Common myeloid progenitor, CD34-positive (primary cell): Measurements from ENCODE around the gene ZNF776.
A peak's percentile ranks its signal among the peaks of the same experiment; 100 is the strongest.
"Not testable (repeated sequence)": the region's sequence is repeated elsewhere in the genome, so short reads cannot be mapped to it uniquely, and the experiment has no call there.

Experiments used
- CTCF ChIA-PET: fragments of 350-600 bp; sonication (Branson Sonifier 250); formaldehyde crosslinking; loops from one replicate; lab custom pipeline; 2021; ENCODE audit warnings: antibody characterized with exemption; lab: Charles Lee
- POLR2A ChIA-PET: fragments of 350-600 bp; sonication (Branson Sonifier 250); formaldehyde crosslinking; loops from one replicate; lab custom pipeline; 2021; ENCODE audit warnings: antibody characterized with exemption; lab: Charles Lee
- DNase-seq, 3 donors: peaks; one replicate each; pipeline versions ENCODE4 v3.0.0 to v3.0.0-alpha.2; 2013
- H3K27ac ChIP-seq, 2 experiments: 1 replicate in 1 of 2; 2 replicates in 1 of 2; pipeline ENCODE4 v1.7.0; 2013; ENCODE audit warnings: inconsistent platforms in 2 of 2, low read length in 2 of 2, mild to moderate bottlenecking in 2 of 2, low read depth in 1 of 2, moderate library complexity in 1 of 2; ENCODE audit not compliant: severe bottlenecking in 2 of 2, insufficient read depth in 1 of 2, poor library complexity in 1 of 2
- H3K27me3 ChIP-seq, 5 experiments: replicated peaks in 2 of 5; 1 replicate in 3 of 5; 2 replicates in 2 of 5; pipeline versions ENCODE4 v1.6.1 to v1.7.0; 2013; ENCODE audit warnings: low read length in 4 of 5, mild to moderate bottlenecking in 2 of 5, moderate library complexity in 2 of 5, inconsistent platforms in 1 of 5; ENCODE audit not compliant: insufficient read depth in 5 of 5, control insufficient read depth in 4 of 5
- H3K36me3 ChIP-seq, 4 experiments: 1 replicate in 2 of 4; 2 replicates in 2 of 4; pipeline versions ENCODE4 v1.6.1 to v1.7.0; 2013; ENCODE audit warnings: low read length in 3 of 4, control low read depth in 1 of 4, mild to moderate bottlenecking in 1 of 4; ENCODE audit not compliant: control insufficient read depth in 4 of 4, insufficient read depth in 4 of 4
- H3K4me1 ChIP-seq, 4 experiments: 1 replicate in 3 of 4; 2 replicates in 1 of 4; pipeline versions ENCODE4 v1.6.1 to v1.7.1; 2013; ENCODE audit warnings: low read length in 3 of 4, mild to moderate bottlenecking in 3 of 4, control low read depth in 1 of 4, inconsistent platforms in 1 of 4, moderate library complexity in 1 of 4; ENCODE audit not compliant: control insufficient read depth in 4 of 4, insufficient read depth in 4 of 4; ENCODE audit errors: control extremely low read depth in 1 of 4
- H3K4me3 ChIP-seq, 7 experiments: 1 replicate in 4 of 7; 2 replicates in 3 of 7; pipeline versions ENCODE4 v1.5.1 to v1.7.0; 2013; ENCODE audit warnings: mild to moderate bottlenecking in 7 of 7, low read length in 6 of 7, moderate library complexity in 6 of 7, inconsistent platforms in 2 of 7, low read depth in 2 of 7, control low read depth in 1 of 7; ENCODE audit not compliant: insufficient read depth in 4 of 7, control insufficient read depth in 1 of 7; ENCODE audit errors: extremely low read depth in 1 of 7
- H3K9me3 ChIP-seq, 5 experiments: 1 replicate in 4 of 5; 2 replicates in 1 of 5; pipeline versions ENCODE4 v1.6.1 to v1.7.1; 2013; ENCODE audit warnings: low read length in 4 of 5, mild to moderate bottlenecking in 2 of 5, inconsistent platforms in 1 of 5, low read depth in 1 of 5, moderate library complexity in 1 of 5; ENCODE audit not compliant: control insufficient read depth in 4 of 5, insufficient read depth in 2 of 5; ENCODE audit errors: control extremely low read depth in 1 of 5
- WGBS: methylation state at CpG from one replicate; pipeline ENCODE4 v1.1.5; 2013; ENCODE audit not compliant: insufficient coverage; 5-methylcytosine and 5-hydroxymethylcytosine counted together

The ZNF776 gene

DNA sequence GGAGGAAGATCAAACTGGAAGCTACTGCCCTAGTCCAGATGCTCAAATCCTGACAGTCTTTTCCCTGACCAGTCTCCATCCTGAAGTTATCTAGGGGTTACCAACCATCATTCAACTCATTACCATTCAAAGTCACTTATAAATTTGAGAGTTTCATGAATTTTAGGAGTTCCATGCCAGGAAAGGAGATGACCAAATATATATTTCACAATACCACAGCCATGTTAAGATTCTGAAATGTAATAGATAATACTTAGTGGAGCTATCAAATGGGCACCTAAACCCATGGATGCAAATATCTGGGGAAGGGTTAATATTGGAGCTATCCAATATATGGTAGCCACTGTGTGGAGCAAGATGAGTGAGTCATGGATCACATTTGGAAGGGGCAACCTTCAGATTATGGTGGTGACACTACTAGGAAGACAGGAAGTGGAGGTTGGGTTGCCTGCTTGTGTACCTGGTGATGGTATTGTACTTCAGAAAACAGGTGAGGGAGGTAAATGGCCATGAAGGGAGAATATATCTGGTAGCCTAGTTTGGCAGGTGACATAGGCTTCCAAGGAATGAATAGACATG lies 41.6 kb downstream of the ZNF776 start:
- Histone ChIP-seq H3K4me1 (no peaks in the 10 kb centered on the region), H3K36me3 (peaks cover 11 to 62% (median 49%) of the 10 kb centered on the region in 4 experiments), H3K4me3 (peak overlapping the region in 1 of 7 experiments; percentile 2), H3K27ac (no peak overlapping the region), H3K27me3 (no peaks in the 10 kb centered on the region), H3K9me3 (peaks cover 6 to 60% (median 40%) of the 10 kb centered on the region in 5 experiments)
- CTCF ChIA-PET = interaction anchor here (1.6 kb wide), 1 partner anchor 12 kb away, joined by 3 read pairs; no protein-coding TSS in a partner anchor
- DNase-seq = no peak
- POLR2A ChIA-PET = interaction anchor here (0.6 kb wide), 2 partner anchors 106 to 395 kb away, joined by 3 read pairs; no protein-coding TSS in a partner anchor

DNA sequence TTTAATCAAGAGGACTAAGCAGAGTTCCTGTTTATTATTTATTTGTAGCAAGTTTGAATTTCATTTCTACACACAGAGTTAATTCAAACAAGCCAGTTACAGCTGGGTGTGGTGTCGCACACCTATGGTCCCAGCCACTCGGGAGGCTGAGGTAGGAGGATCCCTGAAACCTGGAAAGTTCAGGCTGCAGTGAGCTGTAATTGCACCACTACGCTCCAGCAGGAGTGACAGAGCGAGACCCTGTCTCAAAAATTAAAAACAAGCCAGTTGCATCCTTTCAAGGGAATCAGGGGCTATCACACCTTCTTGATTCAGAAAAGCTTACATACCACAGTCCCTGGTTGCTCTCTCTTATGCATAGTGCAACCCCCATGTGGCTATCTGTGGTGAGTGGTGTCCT lies 42.7 kb downstream of the ZNF776 start:
- ChIA-PET CTCF (interaction anchor here (1.6 kb wide), 1 partner anchor 11 kb away, joined by 3 read pairs; no protein-coding TSS in a partner anchor), POLR2A (no interaction called here)
- WGBS = 100% methylated on average over 4 of the region's 4 CpGs
- H3K9me3 ChIP-seq = peaks cover 6 to 60% (median 40%) of the 10 kb centered on the region in 5 experiments
- H3K27ac ChIP-seq = no peak overlapping the region
- H3K4me1 ChIP-seq = no peaks in the 10 kb centered on the region
- peaks cover 13 to 63% (median 50%) of the 10 kb centered on the region in 4 experiments for H3K36me3 ChIP-seq
- no peak overlapping the region for H3K4me3 ChIP-seq
- no peak for DNase-seq
- no peaks in the 10 kb centered on the region for H3K27me3 ChIP-seq

DNA sequence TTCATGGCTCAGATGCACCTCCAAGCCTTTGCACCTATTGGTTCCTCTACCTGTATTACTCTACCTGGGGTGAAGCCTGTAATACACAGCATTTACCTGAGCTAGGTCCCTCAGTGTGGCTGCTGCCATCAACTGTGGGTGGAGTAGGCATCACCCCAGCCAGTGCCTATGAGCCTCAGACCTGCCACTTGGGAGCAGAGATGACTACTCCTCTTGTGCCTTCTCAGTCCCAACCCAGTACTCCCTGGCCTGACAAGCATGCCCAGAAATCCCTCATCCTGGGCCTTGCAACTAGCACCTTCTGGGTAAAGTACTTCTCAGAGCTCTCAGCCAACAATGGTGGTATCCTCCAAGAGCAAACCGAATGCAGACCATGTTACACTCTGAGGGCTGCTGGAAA lies 50.0 kb downstream of the ZNF776 start:
- H3K4me3 ChIP-seq, CTCF ChIA-PET, POLR2A ChIA-PET, H3K27ac ChIP-seq, H3K9me3 ChIP-seq, H3K27me3 ChIP-seq, DNase-seq: not testable (repeated sequence)
- peaks cover 13 to 31% (median 22%) of the 10 kb centered on the region in 4 experiments for H3K36me3 ChIP-seq
- WGBS = 100% methylated on average over 1 of the region's 1 CpG
- H3K4me1 ChIP-seq = peaks cover 0 to 11% (median 6%) of the 10 kb centered on the region in 4 experiments

DNA sequence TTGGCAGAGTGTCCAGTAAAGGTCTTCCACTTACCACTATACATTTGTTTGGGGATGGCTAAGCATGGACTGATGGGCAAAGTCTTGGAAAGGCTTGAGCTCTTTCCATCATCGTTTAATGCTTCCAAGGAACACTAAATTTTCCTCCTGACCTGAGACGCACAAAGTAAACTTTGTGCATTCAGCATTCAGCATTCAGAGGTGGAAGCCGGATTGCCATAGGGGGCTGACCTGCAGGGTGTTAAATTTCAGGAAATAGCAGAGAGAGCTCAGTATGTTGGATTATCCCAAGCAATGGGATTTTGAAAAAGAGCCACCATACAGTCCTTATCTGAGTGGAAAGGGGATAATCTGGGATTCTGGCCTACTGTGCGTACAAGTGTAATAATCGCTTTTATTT lies 54.1 kb downstream of the ZNF776 start:
- H3K27me3 ChIP-seq = no peaks in the 10 kb centered on the region
- WGBS = 98% methylated on average over 4 of the region's 5 CpGs
- H3K9me3 ChIP-seq = no peaks in the 10 kb centered on the region
- no peak for DNase-seq
- H3K27ac ChIP-seq = no peak overlapping the region
- no peak overlapping the region for H3K4me3 ChIP-seq
- peaks cover 5 to 16% (median 8%) of the 10 kb centered on the region in 4 experiments for H3K36me3 ChIP-seq
- H3K4me1 ChIP-seq = peaks cover 11 to 28% (median 17%) of the 10 kb centered on the region in 4 experiments
- ChIA-PET POLR2A (no interaction called here), CTCF (interaction anchor here (0.8 to 1.8 kb wide), 5 partner anchors 11 to 21 kb away, joined by 3 to 5 read pairs (median 4); partner anchors contain the start of gene ZNF552)

DNA sequence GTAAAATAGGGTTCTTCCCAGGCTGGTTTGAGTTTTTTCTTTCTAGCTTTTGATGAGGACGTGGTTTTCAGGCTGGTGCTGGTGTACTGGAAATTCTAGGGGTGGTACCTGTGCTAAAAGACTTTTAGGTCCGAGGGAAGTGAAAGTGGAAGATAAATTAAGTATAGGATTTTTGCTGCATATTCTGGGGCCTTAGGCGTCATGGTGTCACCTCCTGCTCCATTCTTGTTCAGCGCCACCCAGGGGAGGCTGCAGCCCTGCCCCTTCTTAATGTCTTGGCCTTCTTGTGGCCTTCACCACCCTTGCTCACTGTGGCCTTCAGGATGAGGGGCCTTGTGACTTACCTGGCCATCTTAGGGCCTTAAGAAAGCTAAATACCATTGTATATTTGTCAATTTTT lies 55.7 kb downstream of the ZNF776 start:
- no peaks in the 10 kb centered on the region for H3K27me3 ChIP-seq
- H3K4me3 ChIP-seq = no peak overlapping the region
- ChIA-PET CTCF (no interaction called here), POLR2A (no interaction called here)
- H3K36me3 ChIP-seq = peaks cover 0 to 12% (median 0%) of the 10 kb centered on the region in 4 experiments
- H3K4me1 ChIP-seq = peaks cover 11 to 28% (median 17%) of the 10 kb centered on the region in 4 experiments
- DNase-seq = no peak
- no peaks in the 10 kb centered on the region for H3K9me3 ChIP-seq
- WGBS = 91% methylated on average over 4 of the region's 4 CpGs
- no peak overlapping the region for H3K27ac ChIP-seq

DNA sequence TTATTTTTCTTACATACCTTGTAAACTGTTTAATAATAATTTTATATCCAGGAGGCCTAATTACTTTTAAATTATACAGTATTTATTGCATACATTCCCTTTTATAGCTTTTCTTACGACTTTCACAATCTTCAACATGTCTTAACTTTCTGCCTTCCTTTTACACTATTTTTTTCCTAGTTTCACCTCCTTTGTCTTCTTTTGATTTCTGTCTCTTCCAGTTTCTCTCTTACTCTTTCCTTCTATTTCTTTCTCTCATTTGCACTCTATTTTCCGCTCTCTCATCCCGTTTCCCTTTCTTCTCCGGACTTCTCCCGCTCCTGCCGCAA lies 56.6 kb downstream of the ZNF776 start:
- H3K4me3 ChIP-seq = peak overlapping the region in 6 of 7 experiments; percentile 47 to 85 (median 68)
- no peak overlapping the region for H3K27ac ChIP-seq
- ChIA-PET POLR2A (no interaction called here), CTCF (interaction anchor here (0.9 kb wide), 1 partner anchor 16 kb away, joined by 3 read pairs; no protein-coding TSS in a partner anchor)
- peaks cover 4 to 20% (median 7%) of the 10 kb centered on the region in 4 experiments for H3K36me3 ChIP-seq
- peaks cover 11 to 28% (median 17%) of the 10 kb centered on the region in 4 experiments for H3K4me1 ChIP-seq
- H3K27me3 ChIP-seq = no peaks in the 10 kb centered on the region
- no peaks in the 10 kb centered on the region for H3K9me3 ChIP-seq
- no peak for DNase-seq
- WGBS = 11% methylated on average over 5 of the region's 6 CpGs

DNA sequence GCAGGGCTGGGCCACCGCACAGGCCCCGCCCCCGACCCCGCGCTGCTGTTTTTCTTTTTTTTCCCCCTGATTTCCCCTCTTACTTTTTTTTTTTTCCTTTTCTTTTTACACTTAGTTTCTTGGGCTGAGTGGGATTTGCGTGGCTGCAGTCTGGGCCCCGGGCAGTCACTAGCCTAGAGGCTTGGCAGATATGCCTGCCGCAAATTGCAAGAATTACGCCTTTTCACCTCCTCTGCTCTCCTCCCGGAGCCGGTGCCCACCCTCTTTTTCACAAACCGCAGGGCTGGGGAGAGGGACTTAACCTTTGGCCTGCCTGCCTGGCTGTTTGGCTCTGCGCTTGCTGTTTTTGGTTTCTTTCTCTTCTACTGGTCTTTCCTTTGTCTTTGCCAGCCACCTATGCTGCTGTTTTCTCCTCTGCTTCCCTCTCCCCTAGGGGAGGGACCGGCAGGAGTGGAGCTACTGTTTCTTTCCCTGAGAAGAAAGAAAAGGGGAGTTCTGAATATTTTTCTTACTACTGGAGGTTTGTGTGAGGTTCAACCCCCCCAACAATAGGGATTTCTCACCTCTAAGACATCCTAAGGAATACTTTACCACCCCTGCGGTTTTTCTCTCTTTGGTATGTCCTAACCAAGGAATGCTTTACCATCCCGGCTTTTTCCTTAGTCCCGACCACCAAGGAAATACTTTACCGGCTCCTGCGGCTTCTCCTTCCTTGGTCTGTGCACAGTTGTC lies 57.1 kb downstream of the ZNF776 start:
- H3K9me3 ChIP-seq = no peaks in the 10 kb centered on the region
- no peaks in the 10 kb centered on the region for H3K27me3 ChIP-seq
- peak overlapping the region; percentile 26 to 85 (median 64) for H3K4me3 ChIP-seq
- DNase-seq = peak; percentile 25 to 76 (median 62)
- H3K4me1 ChIP-seq = peaks cover 11 to 27% (median 17%) of the 10 kb centered on the region in 4 experiments
- peak overlapping the region; percentile 61 for H3K27ac ChIP-seq
- 22% methylated on average over 12 of the region's 19 CpGs for WGBS
- ChIA-PET POLR2A (no interaction called here), CTCF (interaction anchor here (0.9 kb wide), 1 partner anchor 15 kb away, joined by 3 read pairs; no protein-coding TSS in a partner anchor)
- peaks cover 7 to 24% (median 10%) of the 10 kb centered on the region in 4 experiments for H3K36me3 ChIP-seq
